Kidney tubule cell (primary cell): ENCODE data around the gene VKORC1L1.
A peak's percentile ranks its signal among the peaks of the same experiment; 100 is the strongest.
"Not testable (repeated sequence)": the region's sequence is repeated elsewhere in the genome, so short reads cannot be mapped to it uniquely, and the experiment has no call there.

Experiments used
- DNase-seq: peaks from one replicate; pipeline ENCODE4 v3.0.0-alpha.2; 2018; ENCODE audit warnings: low spot score

VKORC1L1 gene

DNA sequence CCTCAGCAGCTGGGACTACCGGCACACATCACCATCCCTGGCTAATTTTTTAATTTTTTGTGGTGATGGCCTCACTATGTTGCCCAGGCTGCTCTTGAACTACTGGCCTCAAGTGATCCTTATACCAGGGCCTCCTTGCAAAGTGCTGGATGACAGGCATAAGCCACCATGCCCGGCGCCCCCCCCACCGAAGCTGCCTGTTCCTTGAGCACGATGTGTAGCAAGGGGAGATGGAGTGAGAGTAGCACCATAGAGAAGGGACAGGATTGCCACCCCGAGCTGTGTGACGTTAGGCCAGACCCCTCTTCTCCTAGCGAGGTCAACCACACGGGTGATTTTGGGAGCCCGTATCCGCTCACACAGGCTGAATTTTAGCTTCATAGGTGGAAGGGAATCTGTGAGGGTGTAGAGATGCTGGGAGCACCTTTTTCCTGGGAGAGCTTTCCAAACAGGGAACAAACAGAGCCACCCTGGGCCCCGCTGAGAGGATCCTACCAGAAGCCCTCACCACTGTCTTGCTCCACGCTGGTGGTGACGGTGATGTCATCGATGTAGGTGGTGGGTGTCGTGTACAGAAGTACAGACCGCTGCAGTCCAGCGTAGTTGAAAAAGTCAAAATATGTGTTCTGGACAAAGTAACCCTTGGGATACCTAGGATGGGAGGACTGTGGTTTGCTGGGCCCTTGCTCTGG, 106.2 kb downstream of the VKORC1L1 start:
- no peak for DNase-seq

GRCh38 chr7:65979583-65980477, 107.0 kb downstream of the VKORC1L1 start:
- no peak for DNase-seq

DNA sequence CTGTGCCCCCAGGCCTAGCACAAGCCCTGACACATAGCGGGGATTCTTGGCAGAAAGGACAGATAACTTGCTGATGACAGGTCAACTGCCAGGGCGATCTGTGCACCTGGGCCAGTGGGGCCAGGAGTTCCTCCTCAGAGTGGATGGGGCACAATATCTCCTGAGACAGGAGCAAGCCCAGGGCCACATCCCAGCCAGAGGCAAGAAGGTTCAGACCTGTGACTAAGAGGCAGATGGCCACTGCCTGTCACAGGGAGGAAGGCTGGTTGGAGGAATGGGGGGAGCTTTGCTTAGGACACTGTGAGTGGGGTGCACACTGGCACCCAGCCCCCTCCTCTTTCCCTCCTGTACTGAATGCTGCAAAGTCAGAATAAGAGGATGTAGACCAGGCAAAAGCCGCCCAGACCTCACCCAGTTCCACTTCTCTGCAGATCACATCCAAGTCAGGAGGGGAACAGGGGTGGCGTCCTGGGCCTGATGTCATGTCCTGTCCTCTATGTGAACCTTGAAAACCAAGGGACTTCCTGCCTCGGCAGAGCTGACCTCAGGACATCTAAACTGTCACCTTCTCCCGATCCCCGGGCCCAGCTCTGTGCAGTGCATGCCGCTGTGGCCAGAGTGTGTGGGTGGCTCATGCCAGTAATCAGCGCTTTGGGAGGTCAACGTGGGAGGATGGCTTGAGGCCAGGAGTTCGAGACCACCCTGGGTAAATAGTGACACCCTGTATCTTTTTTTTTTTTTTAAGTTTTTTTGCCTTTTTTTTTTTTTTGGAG, 107.8 kb downstream of the VKORC1L1 start:
- peak; percentile 51 for DNase-seq

GRCh38 chr7:65981965-65982792, 109.3 kb downstream of the VKORC1L1 start, which contains the start of gene GUSB:
GUSB (minus strand) TSS chr7:65982213; CDS start chr7:65982183, 30 bp downstream.
- peak; percentile 89 for DNase-seq

DNA sequence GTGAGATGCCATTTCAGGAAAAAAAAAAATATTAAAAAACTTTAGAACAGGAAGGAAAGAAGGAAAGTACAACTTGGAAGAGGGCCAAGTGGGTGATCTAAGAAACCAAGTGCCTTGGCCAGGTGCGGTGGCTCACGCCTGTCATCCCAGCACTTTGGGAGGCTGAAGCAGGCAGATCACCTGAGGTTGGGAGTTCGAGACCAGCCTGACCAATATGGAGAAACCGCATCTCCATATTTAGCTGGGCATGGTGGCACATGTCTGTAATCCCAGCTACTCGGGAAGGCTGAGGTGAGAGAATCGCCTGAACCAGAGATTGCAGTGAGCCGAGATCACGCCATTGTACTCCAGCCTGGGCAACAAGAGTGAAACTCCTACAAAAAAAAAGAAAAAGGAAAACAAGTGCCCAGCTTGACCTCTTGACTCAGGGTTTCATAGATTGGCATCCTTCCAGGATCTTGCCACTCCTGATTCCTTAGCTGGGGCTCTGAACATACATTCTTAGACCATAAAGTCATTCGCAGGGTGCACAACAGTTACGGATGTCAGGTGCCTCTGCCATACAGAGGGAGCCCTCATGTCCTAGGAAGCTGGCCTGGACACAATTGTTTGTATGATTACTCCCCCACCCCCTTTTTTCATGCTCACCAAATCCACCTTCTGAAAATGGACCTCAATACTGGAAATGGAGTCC, 111.2 kb downstream of the VKORC1L1 start:
- DNase-seq, result peak; percentile 93

GRCh38 chr7:65988084-65988483, 115.2 kb downstream of the VKORC1L1 start:
- DNase-seq, result no peak

DNA sequence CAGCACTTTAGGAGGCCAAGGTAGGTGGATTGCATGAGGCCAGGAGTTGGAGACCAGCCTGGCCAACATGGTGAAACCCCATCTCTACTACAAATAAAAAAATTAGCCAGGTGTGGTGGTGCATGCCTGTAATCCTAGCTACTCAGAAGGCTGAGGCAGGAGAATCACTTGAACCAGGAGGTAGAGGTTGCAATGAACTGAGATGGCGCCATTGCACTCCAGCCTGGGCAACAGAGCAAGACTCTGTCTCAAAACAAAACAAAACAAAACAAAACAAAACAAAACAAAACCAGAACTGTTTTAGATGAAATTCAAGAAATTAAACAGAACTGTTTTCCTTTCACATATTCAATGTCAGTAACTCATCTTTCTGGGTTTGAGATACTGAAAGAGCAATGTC, 115.6 kb downstream of the VKORC1L1 start:
- not testable (repeated sequence) for DNase-seq

DNA sequence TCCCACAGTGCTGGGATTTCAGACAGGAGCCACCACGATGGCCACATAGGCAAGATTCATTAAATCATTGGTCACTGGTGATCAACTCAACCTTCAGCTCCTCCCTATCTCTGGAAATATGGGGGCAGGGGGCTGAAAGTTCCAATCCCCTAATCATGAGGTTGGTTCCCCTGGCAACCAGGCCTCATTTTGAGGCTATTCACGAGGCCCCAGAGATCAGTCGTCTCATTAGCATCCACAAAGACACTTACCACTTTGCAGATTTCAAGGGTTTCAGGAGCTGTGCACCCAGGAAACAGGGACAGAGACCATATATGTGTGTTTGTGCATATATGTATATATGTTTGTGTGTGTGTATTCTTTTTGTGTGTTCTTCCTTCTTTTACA, 116.8 kb downstream of the VKORC1L1 start:
- DNase-seq, result no peak

DNA sequence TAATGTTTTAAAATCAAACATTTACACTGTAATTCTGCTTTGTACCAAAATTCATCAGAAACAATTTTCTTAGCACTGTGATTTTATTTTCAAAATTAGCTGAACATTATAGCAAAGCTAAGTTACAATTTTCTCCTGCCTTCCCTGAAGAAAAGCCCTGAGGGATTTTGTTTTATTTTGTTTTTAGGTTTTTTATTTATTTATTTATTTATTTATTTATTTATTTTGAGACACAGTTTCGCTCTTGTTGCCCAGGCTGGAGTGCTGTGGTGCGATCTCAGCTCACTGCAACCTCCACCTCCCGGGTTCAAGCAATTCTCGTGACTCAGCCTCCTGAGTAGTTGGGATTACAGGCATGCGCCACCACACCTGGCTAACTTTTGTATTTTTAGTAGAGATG, 119.0 kb downstream of the VKORC1L1 start:
- not testable (repeated sequence) for DNase-seq

- no peak for DNase-seq
Measured at GRCh38 chr7:65992526-65992925, 119.7 kb downstream of the VKORC1L1 start.

GRCh38 chr7:65994984-65995383, 122.1 kb downstream of the VKORC1L1 start:
- DNase-seq, result not testable (repeated sequence)

DNA sequence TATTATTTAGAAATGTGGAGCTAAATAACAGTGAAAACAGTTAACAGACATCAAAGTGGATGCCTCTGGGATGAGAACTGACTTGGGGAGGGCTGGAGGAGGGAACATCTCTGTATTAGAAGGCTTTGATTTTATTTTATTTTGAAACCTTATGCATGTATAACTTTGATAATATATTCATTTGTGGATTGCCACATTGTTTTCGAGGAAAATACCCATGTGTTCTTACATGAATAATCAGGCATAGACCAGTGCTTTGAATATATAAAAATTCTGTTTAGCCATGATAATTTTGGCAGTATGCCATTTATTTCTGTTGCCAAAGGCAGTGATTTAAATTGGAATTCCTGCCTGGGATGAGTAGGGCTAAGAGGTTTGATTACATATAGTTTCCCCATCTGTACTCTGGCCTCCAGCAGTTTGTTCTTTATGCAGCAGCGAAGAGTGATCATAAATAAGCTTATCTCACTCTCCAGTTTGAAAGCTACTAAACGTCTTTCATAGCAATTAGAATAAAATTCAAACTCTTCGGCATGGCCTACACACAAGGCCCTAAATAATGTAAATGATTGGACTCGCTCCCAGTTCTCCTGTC, 128.0 kb downstream of the VKORC1L1 start:
- not testable (repeated sequence) for DNase-seq

GRCh38 chr7:66005115-66005671, 132.3 kb downstream of the VKORC1L1 start:
- not testable (repeated sequence) for DNase-seq

DNA sequence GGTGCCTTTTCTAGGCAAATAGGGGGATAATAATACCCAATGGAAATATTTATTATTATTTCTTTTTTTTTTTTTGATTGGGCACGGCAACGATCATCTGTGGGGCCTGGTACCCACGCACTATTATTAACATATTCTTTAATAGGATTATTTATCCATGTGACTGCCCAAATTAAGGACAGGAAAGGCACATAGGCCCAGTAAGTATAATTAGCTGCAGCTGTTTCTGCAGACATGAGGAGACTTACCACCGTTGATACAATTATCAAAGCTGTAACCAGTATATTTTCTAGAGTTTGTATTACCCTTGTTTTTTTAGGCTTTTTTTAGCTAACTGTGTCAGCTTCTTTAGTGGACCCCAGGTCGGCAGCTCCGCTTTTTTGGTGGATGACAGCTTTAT, 134.4 kb downstream of the VKORC1L1 start:
- DNase-seq, result no peak
